ENCODE data around the gene CYBA.
"Not testable (repeated sequence)": the region's sequence is repeated elsewhere in the genome, so short reads cannot be mapped to it uniquely, and the experiment has no call there.

Gene CYBA

DNA sequence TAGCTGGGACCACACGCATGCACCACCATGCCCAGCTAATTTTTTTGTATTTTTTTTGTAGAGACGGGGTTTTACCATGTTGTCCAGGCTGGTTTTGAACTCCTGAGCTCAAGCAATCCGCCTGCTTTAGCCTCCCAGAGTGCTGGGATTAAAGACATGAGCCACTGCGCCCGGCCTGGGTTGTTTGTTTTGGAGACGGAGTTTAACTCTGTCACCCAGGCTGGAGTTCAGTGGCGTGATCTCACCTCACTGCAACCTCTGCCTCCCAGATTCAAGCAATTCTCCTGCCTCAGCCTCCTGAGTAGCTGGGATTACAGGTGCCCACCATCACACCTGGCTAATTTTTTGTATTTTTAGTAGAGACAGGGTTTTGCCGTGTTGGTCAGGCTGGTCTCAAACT lies 41.4 kb downstream of the CYBA start:
- DNase-seq, result not testable (repeated sequence)

- no peak for DNase-seq
Measured at GRCh38 chr16:88608076-88608475, 42.8 kb downstream of the CYBA start.

DNA sequence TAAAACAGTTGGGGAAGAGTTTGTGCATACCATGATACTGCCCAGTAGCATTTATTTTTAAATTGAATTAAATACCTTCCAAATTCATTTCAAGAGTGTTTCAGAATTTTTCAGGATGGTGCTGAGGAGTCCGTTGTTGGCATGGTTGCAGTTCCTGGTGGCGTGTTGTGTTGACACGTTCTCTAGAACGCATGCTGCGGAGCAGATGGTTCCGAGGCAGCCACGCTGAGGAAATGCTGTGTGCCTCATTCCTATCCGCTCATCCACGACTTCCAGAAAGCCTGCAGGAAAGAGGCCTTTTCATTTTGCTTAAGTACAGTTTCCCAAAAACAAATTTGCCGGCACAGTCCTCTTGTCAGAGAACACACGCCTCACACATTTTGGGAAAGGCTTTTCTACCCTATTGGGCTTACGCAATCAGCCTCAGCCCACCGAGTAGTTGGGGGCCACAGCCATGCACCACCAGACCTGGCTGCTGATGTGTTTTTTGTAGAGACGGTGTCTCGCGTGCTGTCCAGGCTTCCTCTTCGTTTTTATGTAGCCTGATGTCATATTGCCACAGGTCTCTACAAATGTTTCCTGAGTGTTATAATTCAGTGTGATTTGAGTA lies 44.6 kb downstream of the CYBA start:
- DNase-seq, result no peak

DNA sequence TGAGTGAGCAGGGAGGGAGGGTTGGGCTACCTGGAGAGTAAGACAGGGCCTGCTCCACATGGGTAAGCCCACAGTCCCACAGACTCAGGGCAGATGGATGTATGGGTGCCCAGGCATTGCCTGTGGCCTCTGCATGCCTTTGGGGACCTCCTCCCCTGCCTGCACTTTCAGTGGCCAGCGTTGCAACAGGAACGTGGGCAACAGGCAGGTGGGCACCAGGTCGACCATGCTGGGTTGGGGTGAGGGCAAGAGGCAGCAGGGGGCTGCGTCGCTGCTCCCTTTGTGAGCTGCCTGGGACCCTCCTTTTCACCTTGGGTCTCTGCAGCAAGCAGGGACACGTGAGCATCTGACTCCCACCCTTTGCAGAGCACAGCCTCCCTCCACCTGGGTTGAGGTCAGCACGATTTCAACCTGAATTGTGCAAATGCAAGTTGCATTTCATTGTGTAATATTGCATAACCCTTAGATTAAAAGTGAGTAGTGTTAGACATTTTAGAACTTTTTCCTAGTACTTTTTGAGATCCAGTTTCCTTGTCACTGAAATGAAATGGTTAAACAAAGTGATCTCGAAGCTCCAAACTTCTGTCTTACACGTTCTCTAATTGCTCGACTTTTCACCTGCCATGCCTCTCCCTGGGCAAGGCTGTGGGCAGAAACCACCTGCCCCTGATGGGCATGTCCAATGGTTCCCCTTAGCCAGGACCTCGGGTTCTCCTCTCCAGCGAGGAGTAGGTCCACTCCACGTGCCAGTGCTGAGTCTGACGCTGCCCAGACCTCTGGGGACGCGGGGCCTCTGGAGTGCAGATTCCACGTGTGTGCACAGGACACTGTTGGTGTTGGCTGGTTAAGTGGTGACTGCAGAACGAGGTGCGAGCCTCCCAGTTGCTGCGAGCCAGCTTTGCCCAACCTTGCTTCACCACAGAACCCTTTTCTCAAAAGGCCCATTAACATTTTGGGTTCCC lies 45.4 kb downstream of the CYBA start:
- DNase-seq, result no peak

GRCh38 chr16:88602091-88602490 lies 48.8 kb downstream of the CYBA start:
- no peak for DNase-seq

DNA sequence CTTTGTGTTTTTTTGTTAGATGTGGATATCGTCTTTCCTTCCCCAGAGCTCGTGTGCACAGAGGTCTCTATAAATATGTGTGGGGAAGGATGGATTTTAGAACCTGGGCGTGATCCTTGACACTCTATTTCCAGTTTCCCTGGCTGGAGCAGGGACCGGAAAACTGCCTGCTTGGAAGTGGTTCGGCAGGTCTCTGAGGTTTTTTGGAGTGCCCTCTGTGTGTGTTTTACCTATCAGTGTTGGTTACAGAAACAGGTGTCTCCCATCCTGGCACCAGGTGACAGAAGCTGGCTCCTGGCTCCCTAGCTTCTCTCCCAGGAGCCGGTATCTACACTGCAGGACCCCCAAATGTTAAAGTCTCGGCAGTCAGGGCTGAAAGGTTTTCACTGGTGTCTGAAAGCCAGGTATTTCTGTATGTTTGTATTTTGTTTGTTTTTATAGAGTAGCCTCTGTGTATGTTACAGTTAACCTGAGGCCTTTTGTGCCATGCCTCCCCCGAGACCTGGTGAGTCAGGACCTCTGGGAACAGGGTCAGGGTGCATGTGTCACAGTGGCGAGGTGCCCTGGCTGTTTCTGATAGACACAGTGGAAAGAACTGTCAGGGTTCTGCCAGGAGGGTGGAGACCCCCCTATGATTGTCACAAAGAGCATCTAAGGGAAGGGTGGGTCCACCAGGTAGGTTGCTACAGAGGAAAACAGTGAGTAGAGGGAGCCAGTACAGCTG lies 49.4 kb downstream of the CYBA start:
- DNase-seq, result no peak

- DNase-seq, result no peak
Measured at GRCh38 chr16:88600539-88600896, 50.3 kb downstream of the CYBA start.

DNA sequence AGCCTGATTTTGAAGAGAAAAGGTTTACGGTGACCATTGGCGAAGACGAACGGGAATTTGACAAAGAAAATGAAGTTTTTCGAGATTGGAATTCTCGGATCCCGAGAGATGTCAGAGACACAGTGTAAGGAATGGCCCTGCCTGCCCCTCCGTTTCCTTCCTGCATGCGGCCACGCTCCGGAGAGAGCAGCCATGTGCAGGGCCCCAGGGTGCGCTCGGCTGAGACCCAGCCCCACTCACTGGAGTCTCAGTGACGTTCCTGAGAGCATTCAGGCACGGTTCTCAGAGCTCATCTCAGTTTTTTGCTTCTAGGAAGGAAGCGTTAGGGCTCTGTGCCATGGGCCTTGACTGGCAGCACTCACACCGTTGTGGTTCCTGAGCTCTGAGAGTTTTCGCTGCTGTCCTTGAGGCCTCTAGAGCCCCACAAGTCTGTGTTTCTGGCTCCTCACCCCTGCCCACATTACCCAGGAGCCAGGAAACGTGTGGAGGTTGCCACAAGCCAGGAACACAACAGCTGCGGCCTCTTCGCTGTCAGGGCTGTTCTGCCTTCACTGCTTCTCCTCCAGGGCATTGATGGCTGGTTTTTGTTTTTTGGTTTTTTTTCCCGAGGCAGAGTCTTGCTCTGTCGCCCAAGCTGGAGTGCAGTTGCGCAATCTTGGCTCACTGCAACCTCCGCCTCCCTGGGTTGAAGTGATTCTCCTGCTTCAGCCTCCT lies 50.9 kb downstream of the CYBA start:
- no peak for DNase-seq

DNA sequence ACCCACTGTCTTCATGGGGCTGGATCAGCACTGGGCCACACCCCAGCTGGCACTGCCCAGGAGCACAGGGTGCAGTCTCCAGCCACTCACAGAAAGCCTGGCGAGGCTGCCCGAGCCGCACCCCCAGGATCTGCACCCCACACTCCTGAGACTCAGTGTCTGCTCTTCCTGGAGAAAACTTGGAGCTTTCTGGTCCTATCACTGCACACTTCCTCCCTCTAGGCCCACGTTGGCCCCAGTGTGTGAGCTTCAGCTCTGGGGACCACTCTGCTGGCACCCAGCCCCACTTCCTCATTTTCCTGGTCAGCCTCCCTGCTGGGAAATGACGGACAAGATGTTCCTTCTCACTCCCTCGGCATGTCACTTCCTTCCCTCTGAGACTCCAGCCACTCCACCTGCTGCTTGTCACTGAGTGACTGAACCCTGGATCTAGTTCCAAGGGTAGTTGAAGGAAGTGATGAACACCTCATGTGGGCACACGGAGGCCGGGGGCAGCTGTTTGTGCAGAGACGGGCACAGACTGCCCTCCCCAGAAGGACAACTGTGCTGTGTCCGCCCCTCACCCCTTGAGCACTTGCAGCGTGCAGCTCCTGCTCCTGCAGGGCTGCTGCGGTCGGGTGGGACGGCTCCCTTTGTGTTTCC lies 51.6 kb downstream of the CYBA start:
- no peak for DNase-seq

DNA sequence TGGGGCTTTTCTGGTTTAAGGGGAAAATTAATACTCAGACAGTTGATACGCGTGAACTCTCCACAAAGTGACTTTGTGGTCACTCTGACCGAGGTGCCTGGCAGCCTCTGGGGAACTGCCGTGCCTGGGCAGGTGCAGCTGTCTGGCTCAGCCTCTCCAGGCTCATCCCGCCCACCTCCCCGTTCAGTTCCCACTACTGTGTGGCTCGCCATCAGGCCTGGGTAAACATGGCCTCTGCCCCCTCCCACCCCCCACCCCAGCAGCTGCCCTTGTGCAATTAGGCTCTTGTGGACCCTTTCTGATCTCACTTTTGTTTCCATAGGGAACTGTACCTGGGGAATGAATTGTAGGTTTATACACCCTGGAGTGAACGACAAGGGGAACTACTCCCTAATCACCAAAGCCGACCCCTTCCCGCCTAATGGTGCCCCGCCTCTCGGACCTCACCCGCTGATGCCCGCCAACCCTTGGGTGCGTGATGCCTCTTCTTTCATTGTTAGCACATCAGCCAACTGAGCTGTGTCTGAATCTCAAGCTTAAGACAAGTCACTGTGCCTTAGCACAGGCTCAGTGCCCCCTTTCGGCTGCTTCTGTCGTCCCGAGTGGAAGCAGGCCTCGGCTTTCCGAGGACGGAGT lies 52.9 kb downstream of the CYBA start:
- no peak for DNase-seq

DNA sequence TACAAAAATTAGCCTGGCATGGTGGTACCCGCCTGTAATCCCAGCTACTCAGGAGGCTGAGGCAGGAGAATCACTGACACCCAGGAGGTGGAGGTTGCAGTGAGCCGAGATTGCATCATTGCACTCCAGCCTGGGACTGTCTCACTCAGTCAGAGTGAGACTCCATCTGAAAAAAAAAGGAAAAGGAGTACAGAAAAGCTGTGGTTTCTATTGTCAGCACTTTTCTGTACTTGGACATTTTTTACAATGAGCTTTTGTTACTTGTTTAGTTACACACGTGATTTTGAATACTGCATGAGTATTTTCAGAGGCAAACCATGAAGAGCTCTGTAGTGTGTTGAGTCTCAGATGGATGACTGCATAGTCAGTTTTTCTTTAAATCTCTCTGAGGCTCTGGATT lies 54.4 kb downstream of the CYBA start:
- DNase-seq, result no peak

- DNase-seq, result no peak
Measured at GRCh38 chr16:88595921-88596320, 54.9 kb downstream of the CYBA start.

DNA sequence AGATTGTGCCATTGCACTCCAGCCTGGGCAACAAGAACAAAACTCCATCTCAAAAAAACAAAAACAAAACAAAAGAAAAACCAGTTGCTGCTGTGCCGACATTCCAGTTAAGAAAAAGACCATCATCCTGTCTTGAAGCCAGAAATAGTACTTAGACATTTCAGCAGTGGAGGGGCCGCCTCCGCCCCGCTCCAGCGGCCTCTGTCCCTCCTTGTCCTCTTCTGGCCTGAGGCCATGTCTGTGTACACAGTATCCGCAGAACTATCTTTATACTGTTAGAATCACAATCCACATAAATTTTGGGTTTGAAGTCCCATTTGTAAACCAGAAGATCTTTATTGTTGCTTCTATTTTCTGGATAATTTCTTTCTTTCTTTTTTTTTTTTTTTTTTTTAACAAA lies 55.8 kb downstream of the CYBA start:
- no peak for DNase-seq

DNA sequence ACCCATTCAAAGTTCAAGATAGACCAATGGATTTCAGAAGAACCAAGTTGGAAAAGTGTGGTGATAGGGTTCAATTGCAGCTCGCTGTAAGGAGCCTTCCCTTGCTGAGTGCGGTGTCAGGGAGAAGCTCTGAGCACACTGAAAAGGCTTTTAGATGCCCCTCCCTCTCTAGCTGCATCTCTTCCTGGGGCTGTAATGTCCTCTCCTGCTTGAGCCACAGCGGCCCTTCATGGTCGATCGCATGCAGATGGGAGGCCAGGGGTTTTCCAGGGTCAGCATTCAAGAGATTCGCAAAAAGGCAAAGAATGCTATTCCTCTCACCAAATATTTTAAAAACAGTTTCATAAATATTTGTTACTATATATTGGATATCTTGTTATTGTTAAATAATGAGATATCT lies 56.9 kb downstream of the CYBA start:
- DNase-seq, result no peak

DNA sequence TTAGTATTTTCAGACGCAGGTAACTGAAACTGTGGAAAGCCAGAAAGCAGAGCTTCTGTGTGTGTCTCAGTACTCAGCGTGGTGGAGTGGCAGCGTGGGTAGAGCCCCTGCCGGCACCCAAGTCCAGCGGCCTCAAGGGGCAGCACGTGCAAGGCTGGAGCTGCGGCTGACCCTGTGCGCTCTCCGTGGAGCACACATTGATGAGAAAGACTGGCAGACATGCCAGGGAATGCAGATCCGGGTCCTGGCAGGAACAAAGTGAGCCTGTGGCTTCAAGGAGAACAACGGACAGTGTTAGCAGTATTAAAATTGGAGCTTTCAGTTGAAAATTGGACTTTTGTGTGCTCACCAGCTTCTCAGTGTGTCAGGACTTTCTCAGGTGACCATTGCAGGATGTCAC lies 57.4 kb downstream of the CYBA start:
- DNase-seq, result no peak
